Astrocyte of the spinal cord (primary cell): Measurements from ENCODE around the gene GALNT13.

Source experiments
- DNase-seq: peaks from one replicate; pipeline ENCODE4 v3.0.0; 2011; ENCODE audit warnings: low read depth, low spot score
- H3K4me3 ChIP-seq: 2 replicates; pipeline ENCODE4 v1.5.1; 2011; ENCODE audit warnings: low read depth, mild to moderate bottlenecking, low read length, moderate library complexity
- in situ Hi-C: cut with HindIII; loops from 2 replicates; pipeline ENCODE4 v1.10.0; 2017; ENCODE audit warnings: low sequenced_read_pairs
- TF ChIP-seq, protein P1 (sequence below): IDR thresholded peaks from 2 replicates; pipeline ENCODE4 v1.5.1; 2012; ENCODE audit warnings: low read depth, mild to moderate bottlenecking, low read length, inconsistent platforms

Gene GALNT13

DNA sequence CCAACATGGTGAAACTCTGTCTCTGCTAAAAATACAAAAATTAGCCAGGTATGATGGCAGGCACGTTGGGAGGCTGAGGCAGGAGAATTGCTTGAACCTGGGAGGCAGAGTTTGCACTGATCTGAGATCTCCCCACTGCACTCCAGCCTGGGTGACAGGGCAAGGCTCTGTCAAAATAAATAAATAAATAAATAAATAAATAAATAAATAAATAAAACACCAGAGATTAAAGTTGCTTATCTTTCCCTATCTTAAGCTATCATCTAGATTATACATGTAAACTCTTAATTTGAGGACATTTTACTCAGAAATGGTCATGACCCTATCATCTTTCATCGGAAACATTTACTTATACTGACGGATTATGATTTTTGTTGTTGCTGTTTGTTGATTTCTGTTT is 373.2 kb downstream of the GALNT13 start:
- no peak overlapping the region for H3K4me3 ChIP-seq
- no peak for DNase-seq
- in situ Hi-C loops: no loop called here
- TF ChIP-seq, protein P1, sequence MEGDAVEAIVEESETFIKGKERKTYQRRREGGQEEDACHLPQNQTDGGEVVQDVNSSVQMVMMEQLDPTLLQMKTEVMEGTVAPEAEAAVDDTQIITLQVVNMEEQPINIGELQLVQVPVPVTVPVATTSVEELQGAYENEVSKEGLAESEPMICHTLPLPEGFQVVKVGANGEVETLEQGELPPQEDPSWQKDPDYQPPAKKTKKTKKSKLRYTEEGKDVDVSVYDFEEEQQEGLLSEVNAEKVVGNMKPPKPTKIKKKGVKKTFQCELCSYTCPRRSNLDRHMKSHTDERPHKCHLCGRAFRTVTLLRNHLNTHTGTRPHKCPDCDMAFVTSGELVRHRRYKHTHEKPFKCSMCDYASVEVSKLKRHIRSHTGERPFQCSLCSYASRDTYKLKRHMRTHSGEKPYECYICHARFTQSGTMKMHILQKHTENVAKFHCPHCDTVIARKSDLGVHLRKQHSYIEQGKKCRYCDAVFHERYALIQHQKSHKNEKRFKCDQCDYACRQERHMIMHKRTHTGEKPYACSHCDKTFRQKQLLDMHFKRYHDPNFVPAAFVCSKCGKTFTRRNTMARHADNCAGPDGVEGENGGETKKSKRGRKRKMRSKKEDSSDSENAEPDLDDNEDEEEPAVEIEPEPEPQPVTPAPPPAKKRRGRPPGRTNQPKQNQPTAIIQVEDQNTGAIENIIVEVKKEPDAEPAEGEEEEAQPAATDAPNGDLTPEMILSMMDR: no peak

DNA sequence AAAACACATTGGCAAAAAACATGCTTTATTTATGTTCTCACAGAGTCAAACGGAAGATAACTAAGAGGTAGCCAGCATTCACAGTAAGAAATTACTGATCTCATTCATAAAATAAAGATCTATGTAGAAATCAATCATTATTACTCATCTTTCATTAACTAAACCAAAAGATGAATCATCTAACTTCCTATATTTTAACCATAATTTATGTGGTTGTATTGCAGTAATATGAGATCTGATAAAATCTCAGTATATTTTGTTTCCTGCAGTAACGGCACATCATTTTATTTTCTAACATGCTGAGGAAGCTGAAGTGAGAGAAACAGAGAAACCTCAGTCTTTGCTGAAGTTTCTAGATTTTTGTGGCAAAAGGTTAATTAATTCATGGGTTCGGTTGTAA is 375.8 kb downstream of the GALNT13 start:
- TF ChIP-seq, protein P1: no peak
- H3K4me3 ChIP-seq: no peak overlapping the region
- in situ Hi-C loops: no loop called here
- DNase-seq: no peak

DNA sequence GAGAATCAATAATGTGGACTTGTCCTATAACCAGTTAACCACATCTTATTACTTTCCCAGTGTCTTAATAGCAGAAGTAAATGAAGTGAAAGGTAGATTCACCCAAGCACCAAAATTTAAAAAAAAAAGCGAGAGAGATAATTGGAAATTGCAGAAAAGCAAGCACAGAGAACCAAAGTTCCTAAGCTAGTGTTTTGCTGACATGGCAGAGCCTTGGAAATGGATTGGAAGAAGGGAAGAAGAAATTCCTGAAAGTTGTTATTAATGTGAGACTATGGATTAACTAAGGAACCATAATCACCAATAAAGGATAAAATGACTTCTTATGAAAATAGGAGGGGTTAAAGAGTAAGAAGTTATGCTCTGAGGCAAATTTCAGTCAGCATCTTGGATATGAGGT is 384.4 kb downstream of the GALNT13 start:
- no peak overlapping the region for H3K4me3 ChIP-seq
- DNase-seq: no peak
- TF ChIP-seq, protein P1: no peak
- in situ Hi-C loops: no loop called here

DNA sequence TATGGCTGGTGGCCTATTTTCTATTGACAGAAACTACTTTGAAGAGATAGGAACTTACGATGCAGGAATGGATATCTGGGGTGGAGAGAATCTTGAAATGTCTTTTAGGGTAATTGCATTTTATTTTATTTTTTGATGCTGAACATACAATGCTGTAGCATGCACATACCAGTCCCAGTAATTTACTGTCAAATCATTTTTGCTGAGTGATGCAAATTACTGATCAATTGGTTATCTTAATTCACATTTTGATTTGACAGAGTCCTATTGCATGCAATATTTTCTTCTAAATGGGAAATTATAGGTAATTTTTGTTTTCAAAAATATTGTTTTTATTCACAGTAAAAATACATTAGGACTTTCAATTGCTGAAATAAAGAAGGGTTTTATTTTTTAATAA is 387.3 kb downstream of the GALNT13 start:
- H3K4me3 ChIP-seq: no peak overlapping the region
- DNase-seq: no peak
- in situ Hi-C loops: no loop called here
- TF ChIP-seq, protein P1: no peak

DNA sequence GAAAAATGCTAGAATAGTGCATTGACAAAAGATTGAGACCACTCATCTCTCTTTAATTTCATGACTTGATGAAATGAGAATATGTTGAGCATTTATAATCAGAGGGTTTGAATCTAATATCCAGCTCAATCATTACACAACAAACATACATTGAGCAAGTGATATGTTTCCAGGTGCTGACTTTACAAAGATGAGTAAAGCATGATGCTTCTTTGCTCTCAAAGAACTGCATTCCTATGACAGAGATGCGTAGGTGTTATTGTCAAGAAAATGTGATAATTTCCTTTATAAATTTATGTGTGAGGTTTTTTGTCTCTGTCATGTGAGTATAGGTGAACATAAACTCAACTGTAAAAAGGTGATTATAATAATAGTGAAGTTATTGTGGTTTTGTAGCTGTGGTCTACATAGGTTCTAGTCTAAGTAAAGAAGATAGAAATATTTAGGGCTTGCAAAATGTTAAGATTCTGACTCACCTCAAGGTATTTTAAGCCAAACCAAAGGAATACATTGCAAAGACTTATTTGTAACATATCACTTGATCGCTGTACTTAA is 389.8 kb downstream of the GALNT13 start:
- TF ChIP-seq, protein P1: no peak
- no peak for DNase-seq
- in situ Hi-C loops: no loop called here
- no peak overlapping the region for H3K4me3 ChIP-seq

DNA sequence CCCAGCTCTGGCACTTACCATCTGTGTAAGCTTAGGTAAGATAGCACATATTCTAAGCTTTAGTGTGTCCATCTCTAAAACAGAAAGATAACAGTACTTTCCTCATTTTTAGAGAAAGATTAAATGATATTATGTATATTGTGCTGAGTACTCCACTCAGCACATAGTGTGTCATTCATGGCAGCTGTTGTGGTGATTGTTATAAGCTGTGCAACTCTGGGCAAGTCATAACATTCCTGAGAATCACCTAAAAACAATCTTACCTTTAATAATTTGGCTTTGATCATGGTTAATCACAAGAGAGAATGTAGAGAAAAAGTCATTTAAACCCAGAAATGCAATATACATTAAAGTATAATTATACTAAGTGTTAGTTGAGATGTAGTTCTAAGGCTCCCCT is 391.5 kb downstream of the GALNT13 start:
- DNase-seq: no peak
- no peak overlapping the region for H3K4me3 ChIP-seq
- in situ Hi-C loops: no loop called here
- TF ChIP-seq, protein P1: no peak

DNA sequence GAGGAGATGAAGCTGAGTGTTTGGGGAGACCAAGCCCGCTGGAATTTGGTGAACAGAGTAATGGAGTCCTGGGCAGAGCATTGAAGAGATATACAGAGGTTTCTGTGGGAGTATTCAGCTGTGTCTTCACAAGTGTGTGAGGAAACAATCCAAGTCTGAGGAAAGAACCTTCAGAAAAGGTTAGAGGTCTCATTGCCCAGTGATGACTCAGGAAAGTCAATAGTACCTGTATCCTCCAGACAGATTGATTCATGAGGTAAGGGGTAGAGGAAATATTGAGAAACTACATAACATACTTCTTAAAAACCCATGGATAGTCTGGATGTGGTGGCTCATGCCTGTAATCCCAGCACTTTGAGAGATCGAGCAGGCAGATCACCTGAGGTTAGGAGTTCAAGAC is 392.3 kb downstream of the GALNT13 start:
- H3K4me3 ChIP-seq: no peak overlapping the region
- DNase-seq: no peak
- TF ChIP-seq, protein P1: no peak
- in situ Hi-C loops: no loop called here
